Mesenchymal stem cell (in vitro differentiated cells and primary cell): Measurements from ENCODE around the gene TPRA1.

ENCODE experiments used
- DNase-seq: peaks from one replicate; pipeline ENCODE4 v3.0.0-alpha.2; 2013
- H2AFZ ChIP-seq: one replicate; pipeline ENCODE4 v1.6.1; 2013; ENCODE audit warnings: low read depth, mild to moderate bottlenecking, control low read depth, inconsistent platforms, low read length, moderate library complexity
- H2AK5ac ChIP-seq: 2 replicates; pipeline ENCODE4 v1.6.1; 2013; ENCODE audit warnings: low read length, moderate library complexity, mild to moderate bottlenecking, inconsistent platforms; ENCODE audit not compliant: severe bottlenecking
- H2BK120ac ChIP-seq: one replicate; pipeline ENCODE4 v1.6.1; 2013; ENCODE audit warnings: low read depth, mild to moderate bottlenecking, inconsistent platforms, low read length, moderate library complexity
- H2BK12ac ChIP-seq, 2 experiments: one replicate each; pipeline ENCODE4 v1.6.1; 2013; ENCODE audit warnings: inconsistent platforms in 2 of 2, low read length in 2 of 2, mild to moderate bottlenecking in 2 of 2, moderate library complexity in 2 of 2, control low read depth in 1 of 2
- H2BK15ac ChIP-seq: one replicate; pipeline ENCODE4 v1.6.1; 2013; ENCODE audit warnings: mild to moderate bottlenecking, low read depth, inconsistent platforms; ENCODE audit not compliant: poor library complexity, severe bottlenecking
- H2BK5ac ChIP-seq: 2 replicates; pipeline ENCODE4 v1.6.1; 2013; ENCODE audit warnings: low read depth, mild to moderate bottlenecking, low read length, control low read depth, inconsistent platforms; ENCODE audit not compliant: poor library complexity, severe bottlenecking
- H3K14ac ChIP-seq, 2 experiments: one replicate each; pipeline ENCODE4 v1.6.1; 2013; ENCODE audit warnings: inconsistent platforms in 2 of 2, low read length in 2 of 2, control low read depth in 1 of 2, mild to moderate bottlenecking in 1 of 2, moderate library complexity in 1 of 2
- H3K18ac ChIP-seq, 2 experiments: one replicate each; pipeline ENCODE4 v1.6.1; 2013; ENCODE audit warnings: inconsistent platforms in 2 of 2, low read length in 2 of 2, control low read depth in 1 of 2, low read depth in 1 of 2, mild to moderate bottlenecking in 1 of 2
- H3K23ac ChIP-seq, 2 experiments: one replicate each; pipeline ENCODE4 v1.6.1; 2013; ENCODE audit warnings: inconsistent platforms in 2 of 2, low read length in 2 of 2, mild to moderate bottlenecking in 2 of 2, moderate library complexity in 2 of 2, control low read depth in 1 of 2
- H3K27ac ChIP-seq: 2 replicates; pipeline ENCODE4 v1.5.1; 2013; ENCODE audit warnings: mild to moderate bottlenecking, moderate library complexity, low read length, control low read depth, inconsistent platforms; ENCODE audit not compliant: poor library complexity, severe bottlenecking
- H3K27me3 ChIP-seq, 2 experiments: 2 replicates each; pipeline versions ENCODE4 v1.6.1 to v1.7.0; 2013; ENCODE audit warnings: low read length in 2 of 2, mild to moderate bottlenecking in 2 of 2, moderate library complexity in 2 of 2, control low read depth in 1 of 2, inconsistent platforms in 1 of 2; ENCODE audit not compliant: control insufficient read depth in 1 of 2, insufficient read depth in 1 of 2
- H3K36me3 ChIP-seq, 2 experiments: 2 replicates each; pipeline versions ENCODE4 v1.6.1 to v1.7.0; 2013; ENCODE audit warnings: low read length in 2 of 2, control low read depth in 1 of 2, inconsistent platforms in 1 of 2, low read depth in 1 of 2, mild to moderate bottlenecking in 1 of 2; ENCODE audit not compliant: insufficient read depth in 2 of 2, control insufficient read depth in 1 of 2
- H3K4ac ChIP-seq, 2 experiments: one replicate each; pipeline ENCODE4 v1.6.1; 2013; ENCODE audit warnings: inconsistent platforms in 2 of 2, low read length in 2 of 2, mild to moderate bottlenecking in 2 of 2, moderate library complexity in 2 of 2, control low read depth in 1 of 2, low read depth in 1 of 2
- H3K4me1 ChIP-seq: 2 replicates; pipeline ENCODE4 v1.6.1; 2013; ENCODE audit warnings: low read depth, low read length, control low read depth; ENCODE audit not compliant: control insufficient read depth, insufficient read depth
- H3K4me2 ChIP-seq: 2 replicates; pipeline ENCODE4 v1.6.1; 2013; ENCODE audit warnings: low read length, mild to moderate bottlenecking, inconsistent platforms; ENCODE audit not compliant: poor library complexity, severe bottlenecking
- H3K4me3 ChIP-seq, 2 experiments: 2 replicates each; pipeline versions ENCODE4 v1.5.1 to v1.7.0; 2013; ENCODE audit warnings: low read length in 2 of 2, mild to moderate bottlenecking in 2 of 2, control low read depth in 1 of 2, low read depth in 1 of 2; ENCODE audit not compliant: insufficient read depth in 1 of 2
- H3K79me1 ChIP-seq: replicated peaks from 2 replicates; pipeline ENCODE4 v1.6.1; 2013; ENCODE audit warnings: mild to moderate bottlenecking, control low read depth, low read length, inconsistent platforms; ENCODE audit not compliant: poor library complexity, severe bottlenecking
- H3K9ac ChIP-seq: 2 replicates; pipeline ENCODE4 v1.7.0; 2013; ENCODE audit warnings: mild to moderate bottlenecking, low read length, moderate library complexity
- H3K9me3 ChIP-seq: 2 replicates; pipeline ENCODE4 v1.7.0; 2013; ENCODE audit warnings: mild to moderate bottlenecking, low read length; ENCODE audit not compliant: control insufficient read depth
- H4K8ac ChIP-seq: one replicate; pipeline ENCODE4 v1.6.1; 2013; ENCODE audit warnings: inconsistent platforms, mild to moderate bottlenecking, low read length, moderate library complexity
- H4K91ac ChIP-seq: one replicate; pipeline ENCODE4 v1.6.1; 2013; ENCODE audit warnings: mild to moderate bottlenecking, low read length, inconsistent platforms
- WGBS: methylation state at CpG from one replicate; pipeline ENCODE4 v1.1.7; 2013; ENCODE audit warnings: mixed read lengths; 5-methylcytosine and 5-hydroxymethylcytosine counted together

TPRA1 gene

GRCh38 chr3:127629467-127630403, 39.2 kb upstream of the TPRA1 start:
- Histone ChIP-seq H3K9me3 (no peaks in the 10 kb centered on the region), H2BK5ac (no peak overlapping the region), H3K4me2 (peak overlapping the region; percentile 66), H3K4ac (no peak overlapping the region), H3K23ac (peak overlapping the region in 1 of 2 experiments; percentile 91), H3K4me3 (peak overlapping the region; percentile 51 to 75), H3K14ac (peak overlapping the region in 1 of 2 experiments; percentile 35), H3K9ac (peak overlapping the region; percentile 15), H3K27me3 (peaks cover 31 to 56% of the 10 kb centered on the region in 2 experiments), H2BK15ac (no peak overlapping the region), H3K4me1 (peaks cover 13% of the 10 kb centered on the region), H2AFZ (no peak overlapping the region), H4K91ac (peak overlapping the region; percentile 34), H3K36me3 (no peaks in the 10 kb centered on the region), H4K8ac (no peak overlapping the region), H2BK12ac (no peak overlapping the region), H2BK120ac (no peak overlapping the region), H3K18ac (no peak overlapping the region), H3K27ac (no peak overlapping the region), H3K79me1 (no peaks in the 10 kb centered on the region), H2AK5ac (no peak overlapping the region)
- 58% methylated on average over 61 of the region's 65 CpGs for WGBS
- no peak for DNase-seq

- H3K23ac ChIP-seq = peak within 1 kb of the TSS in 1 of 2 experiments; percentile 91
- H3K4me2 ChIP-seq = peak within 1 kb of the TSS; percentile 66
- H3K4me3 ChIP-seq = peak within 1 kb of the TSS; percentile 51 to 75
- H2BK120ac ChIP-seq = no peak within 1 kb of the TSS
- no peaks in the 10 kb centered on the region for H3K36me3 ChIP-seq
- no peak within 1 kb of the TSS for H3K18ac ChIP-seq
- H3K9me3 ChIP-seq = no peaks in the 10 kb centered on the region
- peak within 1 kb of the TSS; percentile 34 for H4K91ac ChIP-seq
- H3K79me1 ChIP-seq = no peaks in the 10 kb centered on the region
- no peak within 1 kb of the TSS for H3K27ac ChIP-seq
- DNase-seq = peak; percentile 68
- WGBS = 8% methylated on average over 59 of the region's 105 CpGs
- no peak within 1 kb of the TSS for H2BK5ac ChIP-seq
- peak within 1 kb of the TSS in 1 of 2 experiments; percentile 35 for H3K14ac ChIP-seq
- peak within 1 kb of the TSS; percentile 15 for H3K9ac ChIP-seq
- no peak within 1 kb of the TSS for H2BK12ac ChIP-seq
- H3K27me3 ChIP-seq = peaks cover 31 to 55% of the 10 kb centered on the region in 2 experiments
- H3K4me1 ChIP-seq = peaks cover 13% of the 10 kb centered on the region
- no peak within 1 kb of the TSS for H4K8ac ChIP-seq
- H2BK15ac ChIP-seq = no peak within 1 kb of the TSS
- no peak within 1 kb of the TSS for H2AK5ac ChIP-seq
- H3K4ac ChIP-seq = no peak within 1 kb of the TSS
- no peak within 1 kb of the TSS for H2AFZ ChIP-seq
Observed at GRCh38 chr3:127628788-127629466, 38.4 kb upstream of the TPRA1 start, which contains the start of gene PODXL2. PODXL2 (plus strand) TSS chr3:127629185; CDS start chr3:127629220, 35 bp downstream.

GRCh38 chr3:127628426-127628787, 37.9 kb upstream of the TPRA1 start:
- Histone ChIP-seq H3K14ac (no peak overlapping the region), H3K9me3 (no peaks in the 10 kb centered on the region), H3K27ac (no peak overlapping the region), H3K23ac (no peak overlapping the region), H3K4ac (no peak overlapping the region), H3K36me3 (no peaks in the 10 kb centered on the region), H2BK12ac (no peak overlapping the region), H3K18ac (no peak overlapping the region), H2BK5ac (no peak overlapping the region), H2AFZ (no peak overlapping the region), H3K79me1 (no peaks in the 10 kb centered on the region), H3K27me3 (peaks cover 31 to 53% of the 10 kb centered on the region in 2 experiments), H4K8ac (no peak overlapping the region), H3K4me3 (no peak overlapping the region), H2BK15ac (no peak overlapping the region), H3K4me1 (peaks cover 13% of the 10 kb centered on the region), H3K4me2 (no peak overlapping the region), H4K91ac (no peak overlapping the region), H3K9ac (no peak overlapping the region), H2BK120ac (no peak overlapping the region), H2AK5ac (no peak overlapping the region)
- DNase-seq = no peak
- WGBS = 96% methylated on average over 4 of the region's 4 CpGs

DNA sequence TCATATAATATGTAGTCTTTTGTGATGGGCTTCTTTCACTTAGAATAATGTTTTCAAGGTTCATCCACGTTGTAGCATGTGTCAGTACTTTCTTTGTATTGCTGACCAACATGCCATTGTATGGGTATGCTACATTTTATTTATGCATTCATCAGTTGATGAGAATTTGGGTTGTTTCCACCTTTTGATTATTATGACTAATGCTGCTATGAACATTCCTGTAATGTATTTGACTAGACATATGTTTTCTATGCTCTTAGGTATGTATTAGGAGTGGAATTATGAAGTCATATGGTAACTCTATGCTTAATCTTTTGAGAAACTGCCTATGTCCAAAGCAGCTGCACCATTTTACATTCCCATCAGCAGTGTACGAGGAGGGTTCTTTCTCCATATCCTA, 35.3 kb upstream of the TPRA1 start:
- Histone ChIP-seq H2BK12ac (no peak overlapping the region), H2AFZ (no peak overlapping the region), H3K36me3 (peaks cover 18% of the 10 kb centered on the region in 2 experiments), H3K23ac (no peak overlapping the region), H3K14ac (no peak overlapping the region), H2AK5ac (no peak overlapping the region), H3K4me2 (no peak overlapping the region), H3K4me1 (peaks cover 13% of the 10 kb centered on the region), H3K79me1 (no peaks in the 10 kb centered on the region), H3K9me3 (no peaks in the 10 kb centered on the region), H4K91ac (no peak overlapping the region), H3K27me3 (peaks cover 26 to 37% of the 10 kb centered on the region in 2 experiments), H3K9ac (no peak overlapping the region), H3K4ac (no peak overlapping the region), H4K8ac (no peak overlapping the region), H3K27ac (no peak overlapping the region), H3K18ac (no peak overlapping the region), H3K4me3 (no peak overlapping the region), H2BK120ac (no peak overlapping the region), H2BK5ac (no peak overlapping the region), H2BK15ac (no peak overlapping the region)
- no peak for DNase-seq
- 71% methylated on average over 2 of the region's 2 CpGs for WGBS
